ENCODE results near the gene CEACAM4.
A peak's percentile ranks its signal among the peaks of the same experiment; 100 is the strongest.
"Not testable (repeated sequence)": the region's sequence is repeated elsewhere in the genome, so short reads cannot be mapped to it uniquely, and the experiment has no call there.

CEACAM4 gene

DNA sequence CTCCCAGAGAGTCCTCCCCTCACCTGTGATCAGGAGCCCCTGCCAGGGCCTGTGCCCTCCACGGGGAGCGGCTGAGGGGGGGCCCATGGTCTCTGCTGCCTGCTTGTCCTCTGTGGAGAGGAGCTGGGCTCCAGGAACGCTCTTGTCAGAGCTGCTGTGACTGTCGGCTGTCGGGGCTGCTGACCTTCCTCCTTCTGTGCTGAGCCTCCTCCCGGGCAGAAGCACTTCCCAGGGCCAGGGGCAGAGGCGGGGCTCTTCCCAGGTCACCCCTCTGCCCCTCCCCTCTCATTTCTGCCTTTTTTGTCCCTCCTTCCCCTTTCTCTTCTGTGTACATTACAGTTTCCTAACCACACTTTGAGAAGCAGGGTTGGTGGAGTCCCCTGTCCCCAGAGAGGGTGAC lies at the start of gene CEACAM4:
CEACAM4 (minus strand) TSS at position 198 of the 400 bp plus-strand sequence; CDS start at position 87, 111 bp downstream.
- no peak for DNase-seq (ENCODE audit: low spot score)

DNA sequence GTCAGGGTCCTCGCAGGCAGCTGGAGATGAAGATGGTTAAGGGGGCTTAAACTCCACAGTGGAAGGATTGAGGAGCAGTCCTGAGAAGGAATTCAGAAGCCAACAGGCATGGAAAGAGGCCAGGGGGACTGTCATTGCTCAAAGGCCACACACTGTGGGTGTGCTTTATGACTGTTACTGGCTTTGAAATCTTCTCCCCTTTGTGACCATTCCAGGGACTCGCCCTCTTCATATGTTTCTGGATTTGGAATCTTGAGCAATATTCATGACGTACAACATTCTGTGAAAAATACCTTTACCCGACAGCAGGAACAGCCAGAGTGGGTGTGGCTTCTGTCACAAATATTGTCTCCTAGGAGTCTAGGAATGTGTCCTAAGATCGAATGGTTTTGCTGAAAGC lies 44.6 kb upstream of the CEACAM4 start:
- DNase-seq (ENCODE audit: low spot score), result no peak

DNA sequence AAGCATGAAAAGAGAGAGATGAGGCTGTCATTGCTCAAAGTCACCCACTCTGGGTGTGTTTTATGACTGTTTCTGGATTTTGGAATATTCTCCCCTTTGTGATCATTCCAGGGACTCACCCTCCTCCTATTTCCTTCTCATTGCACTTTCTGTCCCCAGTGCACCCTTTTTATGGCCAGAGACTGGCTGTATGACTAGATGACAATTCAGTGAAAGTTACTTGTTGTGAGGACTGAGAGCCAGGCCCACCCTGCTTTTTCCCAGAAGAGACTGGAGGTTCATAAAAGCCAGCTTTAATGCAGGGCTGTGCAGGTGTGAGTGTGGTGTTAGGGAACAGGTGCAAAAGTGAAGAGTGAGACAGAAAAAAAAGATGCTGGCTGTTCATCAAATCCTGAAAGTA lies 43.9 kb upstream of the CEACAM4 start:
- no peak for DNase-seq (ENCODE audit: low spot score)

DNA sequence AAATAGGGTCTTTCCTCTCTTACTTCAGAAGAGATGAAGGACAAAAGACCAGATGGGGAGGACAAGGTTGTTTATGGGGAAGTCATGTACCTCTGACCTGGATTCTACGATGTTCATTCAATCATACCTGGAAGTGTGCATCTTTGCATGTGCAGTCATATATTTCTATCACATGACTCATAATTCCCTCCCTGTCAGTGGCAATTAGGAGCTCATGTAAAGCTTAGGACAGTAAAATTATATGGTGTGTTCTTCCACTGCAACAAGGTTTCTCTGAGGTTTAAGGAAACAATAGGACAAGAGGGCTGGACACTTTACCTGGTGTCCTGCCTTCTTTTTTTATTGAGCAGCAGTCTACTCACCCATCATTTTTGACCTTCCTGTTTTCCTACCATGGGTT lies 41.4 kb upstream of the CEACAM4 start:
- DNase-seq (ENCODE audit: low spot score), result no peak

DNA sequence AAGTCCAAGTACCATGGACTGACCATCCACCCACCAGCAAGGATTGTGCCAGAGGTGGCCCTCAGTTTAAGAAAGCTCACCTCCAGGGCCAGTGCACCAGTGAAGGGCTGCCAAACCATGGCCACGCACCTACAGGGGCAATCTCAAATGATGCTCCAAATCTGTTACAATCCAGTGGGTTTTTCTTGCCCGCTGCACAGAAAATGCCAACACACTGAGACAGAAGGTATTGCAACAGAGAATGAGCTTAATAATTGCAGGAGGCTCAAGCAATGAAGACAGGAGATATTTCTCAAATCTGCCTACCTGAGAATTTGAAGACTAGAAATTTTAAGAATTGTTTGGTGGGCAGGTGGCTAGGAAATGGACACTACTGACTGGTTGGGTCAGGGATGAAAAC lies 39.2 kb upstream of the CEACAM4 start:
- no peak for DNase-seq (ENCODE audit: low spot score)

DNA sequence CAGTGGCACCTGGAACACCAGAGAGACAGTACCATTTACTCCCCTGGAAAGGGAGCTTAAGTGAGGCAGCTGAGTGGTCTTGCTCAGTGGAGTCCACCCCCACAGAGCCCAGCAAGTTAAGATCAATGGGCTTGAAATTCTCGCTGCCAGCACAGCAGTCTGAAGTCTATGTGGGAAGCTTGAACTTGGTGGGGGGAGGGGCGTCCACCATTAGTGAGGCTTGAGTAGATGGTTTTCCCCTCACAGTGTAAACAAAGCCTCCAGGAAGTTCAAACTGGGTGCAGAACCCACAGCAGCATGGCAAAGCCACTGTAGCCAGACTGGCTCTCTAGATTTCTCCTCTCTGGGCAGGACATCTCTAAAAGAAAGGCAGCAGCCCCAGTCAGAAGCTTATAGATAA lies 30.3 kb upstream of the CEACAM4 start:
- DNase-seq (ENCODE audit: low spot score), result no peak

GRCh38 chr19:41656756-41657155 lies 29.9 kb upstream of the CEACAM4 start:
- DNase-seq (ENCODE audit: low spot score), result not testable (repeated sequence)

GRCh38 chr19:41652250-41652649 lies 25.4 kb upstream of the CEACAM4 start:
- no peak for DNase-seq (ENCODE audit: low spot score)

GRCh38 chr19:41649827-41650226 lies 23.0 kb upstream of the CEACAM4 start:
- DNase-seq (ENCODE audit: low spot score), result no peak

GRCh38 chr19:41646589-41647204 lies 19.8 kb upstream of the CEACAM4 start:
- DNase-seq (ENCODE audit: low spot score), result peak; percentile 52

DNA sequence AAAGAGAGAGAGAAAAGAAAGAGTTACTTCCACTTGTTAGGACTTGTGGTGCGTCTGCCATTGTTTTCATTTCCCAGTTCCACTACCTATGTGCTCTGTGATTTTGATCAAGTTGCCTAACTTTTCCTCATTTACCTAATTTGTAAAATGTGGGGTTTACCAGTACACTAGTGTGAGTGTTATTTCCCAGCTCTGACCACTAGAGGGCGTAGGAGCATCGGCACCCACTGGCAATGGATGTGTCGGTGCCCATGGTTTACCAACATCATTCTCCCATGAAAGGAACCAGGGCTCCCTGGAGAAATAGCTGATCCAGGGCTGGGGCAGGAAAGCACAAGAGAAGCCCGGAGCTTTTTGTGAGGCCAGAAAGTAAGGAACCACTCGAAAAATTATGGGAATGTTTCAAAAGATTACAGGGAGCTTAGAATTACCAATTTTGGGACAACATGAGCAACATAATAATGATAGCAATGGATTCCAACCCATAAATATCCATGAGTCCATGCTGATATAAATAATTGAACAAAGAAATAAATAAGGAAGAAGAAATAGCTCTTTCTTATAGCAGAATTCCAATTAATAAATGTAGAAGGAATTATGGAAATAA lies 15.1 kb upstream of the CEACAM4 start:
- peak; percentile 82 for DNase-seq (ENCODE audit: low spot score)

DNA sequence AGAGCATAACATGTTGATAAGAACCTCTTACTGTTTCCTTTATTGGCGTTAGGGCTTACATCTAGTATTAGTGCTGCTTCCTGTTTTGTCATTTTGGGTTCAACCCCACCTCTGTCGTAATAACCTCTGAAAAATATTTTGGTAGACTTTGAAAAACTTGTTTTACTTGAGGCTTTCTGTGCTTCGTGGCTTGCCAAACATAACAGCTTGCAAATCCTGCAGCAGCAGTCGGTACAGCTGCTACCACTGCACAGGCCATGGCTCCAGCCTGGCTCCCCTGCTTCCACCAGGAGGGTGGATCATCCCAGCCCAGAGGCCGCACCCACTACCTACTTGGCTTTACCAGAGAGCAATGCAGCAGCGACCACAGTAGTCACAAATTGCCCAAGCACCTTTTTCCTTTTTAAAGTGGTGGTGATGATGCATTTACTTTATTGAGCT lies 11.8 kb upstream of the CEACAM4 start:
- no peak for DNase-seq (ENCODE audit: low spot score)

- no peak for DNase-seq (ENCODE audit: low spot score)
These were observed 10.6 kb upstream of the CEACAM4 start for GRCh38 chr19:41637484-41637883.

DNA sequence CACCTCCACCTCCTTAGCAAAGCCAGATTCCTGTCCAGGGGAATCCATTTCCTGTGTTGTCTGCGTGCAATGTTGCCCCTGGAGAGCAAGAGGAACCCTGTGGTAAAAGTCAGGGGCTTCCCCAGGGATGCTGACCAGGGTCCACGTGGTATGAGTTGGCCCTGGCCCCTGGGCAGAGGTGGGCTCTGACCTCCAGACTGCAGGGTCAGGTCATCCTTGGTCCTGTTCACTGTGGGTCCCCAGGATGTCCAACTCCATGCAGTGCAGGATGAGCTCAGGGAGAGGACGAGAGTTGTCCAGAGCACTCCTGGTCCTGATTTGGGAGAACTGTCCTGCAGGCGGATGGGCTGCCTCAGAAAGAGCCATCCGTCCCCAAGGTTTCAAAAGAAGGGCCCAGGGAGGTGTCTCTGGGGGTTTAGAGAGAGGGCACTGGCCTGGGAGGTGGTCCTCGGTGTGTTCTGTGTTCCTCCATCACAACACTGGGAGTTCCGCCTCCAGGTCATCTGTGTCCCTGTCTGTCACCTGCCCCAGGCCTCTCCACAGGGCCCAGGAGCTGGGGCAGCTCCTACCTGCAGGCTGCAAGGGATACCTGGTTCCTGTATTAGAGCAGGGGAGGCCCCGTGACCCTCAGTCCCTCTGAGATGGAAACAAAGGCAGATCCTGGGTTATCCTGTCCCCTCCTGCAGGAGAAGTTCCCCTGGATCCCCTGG lies 1.2 kb upstream of the CEACAM4 start:
- no peak for DNase-seq (ENCODE audit: low spot score)

- DNase-seq (ENCODE audit: low spot score), result no peak
These were observed 596 bp downstream of the CEACAM4 start for GRCh38 chr19:41626278-41626677.

- DNase-seq (ENCODE audit: low spot score), result no peak
These were observed 1.9 kb downstream of the CEACAM4 start for GRCh38 chr19:41624937-41625336.

DNA sequence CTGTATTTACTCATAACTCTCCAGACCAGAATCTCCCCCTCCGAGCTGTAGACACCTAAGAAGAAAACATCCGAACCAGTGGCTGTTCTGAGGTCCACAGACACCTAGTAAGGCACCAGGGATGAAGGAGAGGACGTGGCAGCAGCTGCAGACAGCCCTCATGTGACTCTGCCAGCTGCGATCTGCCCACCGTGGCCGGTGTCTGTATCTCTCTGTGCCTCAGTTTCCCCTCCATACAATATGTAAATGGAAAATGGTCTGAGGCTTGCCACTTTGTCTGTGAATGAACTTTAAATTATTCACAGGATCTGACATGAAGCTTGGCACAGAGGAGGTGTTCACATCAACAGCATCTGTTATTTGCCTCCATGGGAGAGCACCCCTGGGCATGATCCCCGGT lies 2.4 kb downstream of the CEACAM4 start:
- DNase-seq (ENCODE audit: low spot score), result no peak

- DNase-seq (ENCODE audit: low spot score), result no peak
These were observed 3.5 kb downstream of the CEACAM4 start for GRCh38 chr19:41623360-41623759.

- DNase-seq (ENCODE audit: low spot score), result no peak
These were observed 5.2 kb downstream of the CEACAM4 start for GRCh38 chr19:41621654-41622053.

DNA sequence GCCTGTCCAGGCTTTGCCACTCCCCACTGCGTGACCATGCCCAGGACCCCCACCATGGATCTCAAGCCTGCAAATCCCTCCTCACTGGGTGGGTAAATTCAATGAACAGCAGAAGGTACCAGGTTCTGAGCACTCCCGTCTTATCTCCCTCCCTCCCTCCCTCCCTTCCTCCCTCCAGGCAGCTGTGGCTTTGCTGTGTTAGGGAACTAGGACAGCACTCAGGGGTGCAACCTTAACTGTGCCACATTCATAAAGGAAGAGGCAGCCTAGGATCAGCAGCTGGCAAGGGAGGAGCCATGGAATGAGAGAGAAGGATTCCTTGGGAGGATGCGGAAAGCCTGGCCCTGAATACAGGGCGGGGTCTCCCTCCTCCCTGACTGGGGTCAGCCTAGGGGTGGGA lies 5.6 kb downstream of the CEACAM4 start:
- no peak for DNase-seq (ENCODE audit: low spot score)

- no peak for DNase-seq (ENCODE audit: low spot score)
These were observed 6.7 kb downstream of the CEACAM4 start for GRCh38 chr19:41620171-41620570.

DNA sequence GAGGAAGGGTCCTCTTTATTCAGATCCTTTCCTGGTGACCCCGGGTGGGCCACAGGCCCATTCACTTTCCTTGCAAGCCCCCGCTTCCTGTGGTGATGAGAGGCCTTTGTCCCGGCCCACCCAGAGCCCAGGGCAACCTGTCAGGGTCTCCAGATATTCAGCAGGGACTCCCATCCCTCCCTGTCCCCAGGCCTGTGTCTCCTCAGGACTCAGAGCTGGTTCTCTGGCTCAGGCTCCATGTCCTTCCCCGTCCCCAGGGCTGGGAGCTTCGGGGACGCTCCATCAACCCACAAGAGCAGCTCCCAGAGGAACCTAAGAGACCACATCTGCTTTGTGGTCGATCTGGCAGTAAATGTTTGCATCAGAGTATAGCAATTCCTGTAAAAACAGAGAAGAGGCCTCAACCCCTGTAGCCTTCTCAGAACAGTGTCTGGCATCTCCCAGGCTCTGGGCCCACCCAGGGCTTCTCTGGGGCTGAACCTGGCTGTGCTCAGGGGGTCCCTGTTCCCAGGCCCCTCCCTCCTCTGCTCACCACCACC lies 7.8 kb downstream of the CEACAM4 start:
- DNase-seq (ENCODE audit: low spot score), result no peak

Data from germinal center (tissue), 1 donor.